T-helper 1 cell (primary cell): ENCODE data around the gene LSS.

Source experiments
- DNase-seq, 5 donors: peaks; one replicate each; pipeline ENCODE4 v3.0.0-alpha.2; 2012 to 2020

The LSS gene

GRCh38 chr21:46218906-46219590 is 9.5 kb downstream of the LSS start:
- DNase-seq, result no peak

GRCh38 chr21:46217511-46218196 is 10.9 kb downstream of the LSS start:
- DNase-seq, result no peak

- DNase-seq, result no peak
Observed at GRCh38 chr21:46216132-46216747, 12.3 kb downstream of the LSS start.

DNA sequence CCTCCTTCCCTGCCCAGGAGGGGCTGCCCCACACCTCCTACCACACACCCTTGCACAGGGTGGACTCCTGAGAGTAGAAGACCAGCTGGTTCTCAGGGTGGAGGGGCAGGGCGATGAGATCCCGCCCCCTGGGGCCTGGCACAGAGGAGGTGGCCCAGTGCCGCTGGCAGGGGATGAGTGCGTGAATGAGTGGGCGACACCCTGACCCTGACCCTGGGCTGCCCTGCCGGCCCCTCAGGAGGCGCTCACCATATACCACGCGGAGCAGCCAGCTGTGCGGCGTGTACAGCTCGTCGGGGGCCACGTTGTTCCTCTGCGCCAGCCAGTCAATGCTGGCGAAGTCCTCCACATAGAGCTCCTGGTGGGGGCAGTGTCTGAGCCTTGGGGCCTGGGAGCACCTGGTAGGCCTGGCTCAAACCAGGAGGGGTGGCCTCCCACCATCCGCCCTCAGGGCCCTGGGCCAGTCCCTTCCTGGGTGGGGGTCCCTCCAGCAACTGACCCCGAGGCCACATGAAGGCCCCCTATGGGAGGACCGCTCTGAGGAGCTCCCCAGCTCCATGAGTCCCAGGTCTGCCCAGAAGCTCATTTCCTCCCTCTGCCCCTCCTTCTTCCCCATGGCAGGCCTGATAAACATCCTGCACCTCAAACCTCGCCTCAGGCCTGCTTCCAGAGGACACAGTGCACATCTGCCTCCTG is 13.0 kb downstream of the LSS start:
- DNase-seq, result no peak

GRCh38 chr21:46214478-46215340 is 13.9 kb downstream of the LSS start:
- DNase-seq, result no peak

DNA sequence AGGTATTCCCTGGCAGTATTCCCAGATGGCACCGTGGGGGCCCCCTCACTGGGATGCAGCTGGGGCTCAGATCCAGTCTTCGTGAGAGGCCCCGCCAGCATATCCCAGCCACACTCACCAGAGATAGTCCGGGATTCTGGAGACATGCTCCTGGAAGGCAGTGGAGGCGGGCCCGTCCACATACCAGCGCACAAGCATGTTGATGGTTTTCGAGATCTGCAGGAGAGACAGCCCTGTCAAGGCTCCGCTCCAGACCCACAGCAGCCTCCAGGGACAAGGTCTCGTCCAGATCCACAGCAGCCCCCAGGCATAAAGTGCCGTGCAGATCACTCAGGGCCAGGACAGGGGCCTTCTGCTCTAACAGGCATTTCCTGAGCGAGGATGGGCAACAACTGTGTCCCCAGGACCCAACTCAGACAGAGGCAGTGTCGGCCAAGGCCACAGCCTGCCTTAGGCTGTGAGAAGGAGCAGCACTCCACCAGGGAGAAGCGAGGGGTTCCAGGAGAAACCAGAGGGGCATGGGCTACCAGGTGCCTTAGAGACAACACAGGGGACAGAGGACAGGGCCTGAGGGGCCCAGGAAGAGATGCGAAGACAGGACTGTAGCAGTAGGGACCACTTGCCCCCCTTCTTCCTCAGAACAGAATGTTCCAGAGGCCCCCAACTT is 14.8 kb downstream of the LSS start:
- DNase-seq, result no peak

DNA sequence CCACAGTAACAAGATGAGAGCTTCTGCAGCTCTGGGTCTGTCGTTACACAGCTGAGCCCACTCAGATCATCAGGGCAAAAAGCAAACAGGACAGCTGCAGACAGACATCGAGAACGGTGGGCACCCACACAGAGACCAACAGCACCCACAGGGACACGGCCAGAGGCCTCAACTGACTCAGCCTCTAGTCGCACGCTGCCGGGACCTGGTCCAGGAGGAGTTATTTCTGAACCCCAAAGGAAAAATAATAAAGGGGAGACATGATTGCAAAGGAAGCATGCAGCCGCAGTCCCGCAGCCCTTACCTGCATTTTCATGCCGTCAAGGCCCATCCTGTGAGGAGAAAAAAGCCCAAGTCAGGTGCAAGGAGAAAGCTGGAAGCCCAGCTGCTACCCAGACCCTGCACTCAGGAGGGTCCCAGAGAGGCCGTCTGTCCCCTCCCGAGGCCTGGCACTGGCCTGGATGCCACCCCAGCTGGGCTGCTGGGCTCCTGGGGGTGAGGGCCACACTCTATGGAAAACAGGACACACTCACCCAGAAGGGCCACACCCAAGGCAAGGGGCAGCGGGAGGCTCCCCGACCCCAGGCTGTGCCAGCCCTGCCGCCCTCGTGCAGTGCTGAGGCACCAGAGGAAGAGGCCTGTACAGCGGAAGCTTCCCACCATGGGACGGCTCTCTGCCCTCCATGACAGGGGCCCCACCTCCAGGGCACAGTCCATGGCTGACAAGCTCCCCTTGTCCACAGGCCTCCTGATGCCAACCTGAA is 15.7 kb downstream of the LSS start:
- DNase-seq, result no peak

DNA sequence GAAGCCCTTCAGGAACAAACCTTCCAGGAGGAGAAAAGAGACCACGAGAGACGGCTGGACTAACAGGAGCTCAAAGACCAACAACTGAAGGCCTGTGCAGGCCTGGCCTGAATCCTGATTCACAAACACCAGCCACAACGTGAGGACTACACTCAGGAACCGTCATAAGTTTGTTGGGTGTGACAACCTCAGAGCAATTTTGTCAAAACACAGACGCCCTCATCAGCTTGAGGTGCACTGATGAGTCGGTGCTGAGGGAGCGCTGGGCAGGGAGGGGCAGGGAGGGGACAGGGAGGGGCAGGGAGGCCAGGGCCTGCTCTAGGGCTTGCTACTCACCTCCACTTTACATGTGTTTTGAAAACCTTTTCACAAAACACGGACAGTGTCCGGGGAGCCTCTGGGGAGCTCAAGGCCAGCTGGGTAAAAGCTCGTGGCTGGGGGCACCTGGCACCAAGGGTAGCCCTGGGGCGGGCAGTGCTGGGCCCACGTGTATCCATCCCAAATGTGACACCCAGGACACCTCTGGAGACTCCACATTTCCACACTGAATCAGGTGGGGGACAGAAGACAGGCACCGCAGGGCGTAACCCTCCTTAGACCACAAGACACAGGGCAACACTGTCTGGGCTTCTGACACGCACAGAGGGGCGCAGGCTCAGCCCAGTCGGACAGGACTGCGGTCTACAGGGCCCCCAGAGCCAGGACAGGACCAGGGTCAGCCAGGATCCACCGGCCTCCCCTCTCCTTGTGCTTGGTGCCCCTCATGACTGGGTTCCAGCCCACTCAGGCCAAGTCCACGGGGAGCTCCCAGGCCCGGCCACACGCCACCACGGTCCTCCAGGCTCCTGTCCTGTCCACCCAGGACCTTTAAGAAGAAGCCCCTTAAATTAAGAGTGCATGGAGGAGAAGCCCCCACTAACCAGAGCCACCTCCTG is 16.5 kb downstream of the LSS start:
- DNase-seq, result no peak

- no peak for DNase-seq
Observed at GRCh38 chr21:46211376-46211775, 17.2 kb downstream of the LSS start.

GRCh38 chr21:46210378-46211136 is 18.0 kb downstream of the LSS start:
- no peak for DNase-seq

GRCh38 chr21:46208761-46209721 is 19.5 kb downstream of the LSS start:
- DNase-seq, result no peak

DNA sequence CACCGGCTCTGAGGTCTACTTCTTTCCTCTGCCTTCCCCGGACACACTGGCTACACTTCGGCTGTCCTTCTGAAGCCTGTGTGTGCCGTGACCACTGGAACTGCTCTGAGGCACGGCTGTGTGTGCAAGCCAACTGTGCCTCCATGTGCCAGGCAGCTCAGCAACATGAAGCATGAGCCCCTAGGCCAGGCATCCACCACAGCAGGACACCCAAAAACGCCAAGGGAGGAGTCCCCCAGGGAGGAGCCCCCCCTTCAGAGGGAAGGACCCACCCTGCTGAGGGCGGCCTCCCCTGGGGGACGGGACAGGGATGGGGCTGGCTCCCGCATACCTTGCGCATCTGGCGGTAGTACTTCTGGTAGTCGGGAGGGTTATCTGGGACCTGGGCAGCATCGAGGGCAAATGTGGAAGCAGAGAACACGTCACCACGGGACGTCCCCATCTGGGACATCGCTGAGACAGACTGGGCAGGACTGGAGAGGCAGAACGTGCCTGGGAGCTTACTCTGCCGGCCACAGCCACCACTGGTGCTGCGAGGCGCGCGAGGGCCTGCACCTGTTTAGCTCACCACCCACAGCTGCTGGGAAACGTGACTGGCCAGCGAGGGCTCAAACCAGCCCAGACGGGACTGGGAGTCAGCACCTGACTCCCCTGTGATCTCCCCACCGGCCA is 20.5 kb downstream of the LSS start:
- no peak for DNase-seq

- DNase-seq, result no peak
Observed at GRCh38 chr21:46207006-46207919, 21.3 kb downstream of the LSS start.

GRCh38 chr21:46206163-46207005 is 22.2 kb downstream of the LSS start:
- no peak for DNase-seq

- no peak for DNase-seq
Observed at GRCh38 chr21:46205766-46206162, 22.8 kb downstream of the LSS start.
